WI38 (cell line): ENCODE measurements around the gene GALNT18.

ENCODE experiments used
- H3K4me3 ChIP-seq: 2 replicates; pipeline ENCODE4 v1.5.1; 2011; ENCODE audit warnings: low read depth, mild to moderate bottlenecking, control low read depth, low read length
- TF ChIP-seq, protein P1 (sequence below): IDR thresholded peaks from 2 replicates; pipeline ENCODE4 v1.5.1; 2012; ENCODE audit warnings: low read depth, mild to moderate bottlenecking, control low read depth, low read length

The GALNT18 gene

DNA sequence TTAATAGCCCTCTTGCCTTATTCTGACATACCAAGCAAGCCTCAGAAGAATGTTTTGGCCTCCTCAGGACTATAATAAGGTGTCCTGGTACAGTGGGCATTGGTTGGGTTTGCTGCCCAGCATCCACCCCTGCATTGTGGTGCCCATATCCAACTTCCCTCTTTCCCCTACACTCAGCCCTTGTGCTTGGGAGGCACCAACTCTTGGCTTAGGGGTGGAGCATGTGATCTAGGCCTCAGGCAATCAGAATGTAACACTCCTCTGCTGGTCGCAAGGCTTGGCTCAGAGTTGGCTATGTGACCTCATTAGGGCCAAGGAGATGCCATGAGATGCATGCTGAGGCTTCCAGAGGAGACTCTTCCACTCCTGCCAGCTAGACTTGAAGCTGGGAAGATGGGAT is 391.7 kb downstream of the GALNT18 start:
- H3K4me3 ChIP-seq: no peak overlapping the region
- TF ChIP-seq, protein P1, sequence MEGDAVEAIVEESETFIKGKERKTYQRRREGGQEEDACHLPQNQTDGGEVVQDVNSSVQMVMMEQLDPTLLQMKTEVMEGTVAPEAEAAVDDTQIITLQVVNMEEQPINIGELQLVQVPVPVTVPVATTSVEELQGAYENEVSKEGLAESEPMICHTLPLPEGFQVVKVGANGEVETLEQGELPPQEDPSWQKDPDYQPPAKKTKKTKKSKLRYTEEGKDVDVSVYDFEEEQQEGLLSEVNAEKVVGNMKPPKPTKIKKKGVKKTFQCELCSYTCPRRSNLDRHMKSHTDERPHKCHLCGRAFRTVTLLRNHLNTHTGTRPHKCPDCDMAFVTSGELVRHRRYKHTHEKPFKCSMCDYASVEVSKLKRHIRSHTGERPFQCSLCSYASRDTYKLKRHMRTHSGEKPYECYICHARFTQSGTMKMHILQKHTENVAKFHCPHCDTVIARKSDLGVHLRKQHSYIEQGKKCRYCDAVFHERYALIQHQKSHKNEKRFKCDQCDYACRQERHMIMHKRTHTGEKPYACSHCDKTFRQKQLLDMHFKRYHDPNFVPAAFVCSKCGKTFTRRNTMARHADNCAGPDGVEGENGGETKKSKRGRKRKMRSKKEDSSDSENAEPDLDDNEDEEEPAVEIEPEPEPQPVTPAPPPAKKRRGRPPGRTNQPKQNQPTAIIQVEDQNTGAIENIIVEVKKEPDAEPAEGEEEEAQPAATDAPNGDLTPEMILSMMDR: no peak

DNA sequence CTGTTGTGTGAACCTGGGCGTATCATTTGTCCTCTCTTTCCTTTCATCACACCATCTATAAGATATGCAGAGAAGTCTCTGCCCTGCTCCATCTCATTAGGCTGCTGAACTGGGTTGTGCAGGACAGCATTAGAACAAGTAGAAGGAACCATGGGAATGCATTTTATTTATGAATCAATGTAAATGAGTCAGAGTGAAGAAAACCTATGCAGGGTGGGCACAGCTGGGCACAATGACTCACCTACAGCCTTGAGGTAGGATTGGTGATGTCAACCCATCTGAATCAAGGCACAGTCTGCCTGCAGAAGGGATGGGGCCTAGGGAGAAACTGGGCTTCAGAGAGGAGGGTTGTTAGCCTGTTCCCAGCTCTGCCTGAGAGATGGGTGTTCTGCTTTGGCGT is 392.2 kb downstream of the GALNT18 start:
- TF ChIP-seq, protein P1: no peak
- H3K4me3 ChIP-seq: no peak overlapping the region

DNA sequence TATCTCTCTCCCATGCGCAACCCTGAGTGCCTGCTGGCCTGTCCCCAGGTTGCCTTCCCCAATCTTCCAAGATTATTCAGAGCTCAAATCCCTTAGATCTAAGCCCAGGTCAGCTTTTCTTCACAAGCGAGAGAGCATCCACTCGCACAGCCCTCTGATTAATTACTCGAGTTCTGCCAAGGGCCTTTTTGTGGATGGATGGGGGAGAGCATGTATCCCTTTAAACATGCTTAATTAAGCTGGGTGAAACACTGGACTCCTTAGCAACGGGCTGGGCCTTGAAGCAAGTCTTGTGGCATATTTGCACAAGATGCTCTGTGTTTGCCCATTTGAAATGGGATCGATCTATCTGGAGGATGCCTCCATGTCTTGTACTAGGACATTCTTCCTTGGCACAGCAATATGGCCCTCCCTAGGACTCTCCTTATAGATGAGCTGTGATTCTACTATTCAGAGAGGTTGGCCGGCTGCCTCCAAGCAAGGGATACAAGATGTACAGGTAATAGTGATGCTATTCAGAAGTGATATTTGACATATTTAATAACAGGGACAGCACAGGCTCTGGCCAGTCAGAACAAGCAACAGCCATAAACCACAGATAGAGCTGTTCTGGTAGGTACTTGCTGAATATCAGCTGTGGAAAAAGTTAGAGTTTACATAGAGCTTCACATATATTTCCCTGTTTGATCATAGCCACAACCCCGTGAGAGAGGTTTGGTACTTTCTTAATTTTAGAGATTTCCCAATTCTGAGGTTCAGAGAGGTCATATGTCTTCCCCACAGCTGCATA is 394.3 kb downstream of the GALNT18 start:
- TF ChIP-seq, protein P1: no peak
- no peak overlapping the region for H3K4me3 ChIP-seq
